Activated CD8-positive, alpha-beta T cell treated with anti-CD3 and anti-CD28 coated beads, Interleukin-2, amount 10 ng/mL, durations not matched to agents 7 days and 5 days (primary cell): ENCODE results near the gene BTN1A1. TPM values are rescaled to one million over a fixed set of nuclear protein-coding genes. Genes with fewer than 3 reads are reported as not detected.

Experiments used
- ATAC-seq: fragments of 150-1000 bp; cut with Tn5 transposase; one replicate; pipeline ENCODE4 v1.10.0; 2021; ENCODE audit warnings: moderate library complexity
- CTCF ChIA-PET: fragments of 350-600 bp; sonication (Branson Sonifier 250); formaldehyde crosslinking; loops from one replicate; lab custom pipeline; 2021; ENCODE audit warnings: antibody characterized with exemption; lab: Charles Lee
- POLR2A ChIA-PET: fragments of 350-600 bp; sonication (Branson Sonifier 250); formaldehyde crosslinking; loops from one replicate; lab custom pipeline; 2021; ENCODE audit warnings: antibody characterized with exemption; lab: Charles Lee
- DNase-seq: peaks from one replicate; pipeline ENCODE4 v3.0.0-alpha.2; 2020
- H3K27ac Mint-ChIP-seq: one replicate; pipeline ENCODE4 v1.8.0; 2021; ENCODE audit warnings: mild to moderate bottlenecking, mixed read lengths
- H3K27me3 Mint-ChIP-seq: one replicate; pipeline ENCODE4 v1.8.0; 2021; ENCODE audit warnings: low read depth, mixed read lengths
- H3K36me3 Mint-ChIP-seq: one replicate; pipeline ENCODE4 v1.8.0; 2021; ENCODE audit warnings: low read depth, mixed read lengths
- H3K4me1 Mint-ChIP-seq: one replicate; pipeline ENCODE4 v1.8.0; 2021; ENCODE audit warnings: low read depth, mixed read lengths
- H3K4me3 Mint-ChIP-seq: one replicate; pipeline ENCODE4 v1.8.0; 2021; ENCODE audit warnings: mild to moderate bottlenecking, mixed read lengths
- H3K9me3 Mint-ChIP-seq: one replicate; pipeline ENCODE4 v1.8.0; 2022; ENCODE audit warnings: mixed read lengths; ENCODE audit not compliant: insufficient read depth
- total RNA-seq, 2 experiments: library from RNA; stranded (reverse); gene quantifications; one replicate each; pipeline ENCODE4 v1.2.3, GENCODE V29; 2021

BTN1A1 gene
- total RNA-seq, 2 experiments from 2014 or later: not detected

DNA sequence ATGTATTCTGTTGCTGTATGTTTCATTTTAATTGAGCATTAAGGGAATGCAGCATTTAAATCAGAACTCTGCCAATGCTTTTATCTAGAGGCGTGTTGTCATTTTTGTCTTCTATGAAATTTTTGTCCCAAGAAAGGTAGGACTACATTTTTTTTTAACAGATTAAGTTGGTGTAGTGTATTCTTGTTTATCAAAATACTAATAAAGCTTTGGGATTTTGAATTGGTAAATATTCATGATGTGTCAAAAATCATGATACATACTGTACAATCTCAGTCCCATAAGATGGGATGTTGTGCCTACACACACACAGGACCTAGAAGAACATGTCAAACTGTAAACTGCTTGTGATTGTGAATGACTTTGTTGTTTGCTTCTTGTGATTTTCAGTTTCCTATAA lies 26.8 kb downstream of the BTN1A1 start:
- Mint-ChIP-seq H3K36me3 (no peaks in the 10 kb centered on the region), H3K9me3 (no peaks in the 10 kb centered on the region), H3K4me3 (no peak overlapping the region), H3K27ac (no peak overlapping the region), H3K27me3 (peaks cover 2% of the 10 kb centered on the region), H3K4me1 (peaks cover 23% of the 10 kb centered on the region)
- ChIA-PET CTCF (no interaction called here), POLR2A (interaction anchor here (1.5 to 2.0 kb wide), 2 partner anchors 9 to 11 kb away, joined by 3 to 5 read pairs; no protein-coding TSS in a partner anchor)
- DNase-seq (no peak), ATAC-seq (no peak)

DNA sequence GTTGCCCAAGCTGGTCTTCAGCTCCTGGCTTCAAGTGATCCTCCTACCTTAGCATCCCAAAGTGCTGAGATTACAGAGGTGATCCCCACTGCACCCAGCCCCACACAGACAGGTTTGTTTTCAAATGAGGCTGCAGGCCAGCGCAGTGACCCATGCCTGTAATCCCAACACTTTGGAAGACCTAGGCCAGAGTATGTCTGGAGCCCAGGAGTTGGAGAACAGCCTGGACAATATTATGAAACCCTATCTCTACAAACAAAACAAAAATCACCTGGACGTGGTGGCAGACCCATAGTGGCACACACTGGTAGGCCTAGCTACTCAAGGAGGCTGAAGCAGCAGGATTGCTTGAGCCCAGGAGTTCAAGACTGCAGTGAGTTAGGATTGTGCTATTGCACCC lies 30.1 kb downstream of the BTN1A1 start:
- H3K27me3 Mint-ChIP-seq: peaks cover 2% of the 10 kb centered on the region
- ATAC-seq: no peak
- POLR2A ChIA-PET: no interaction called here
- H3K4me3 Mint-ChIP-seq: no peak overlapping the region
- DNase-seq: no peak
- CTCF ChIA-PET: interaction anchor here (0.6 kb wide), 1 partner anchor 1242 kb away, joined by 3 read pairs; no protein-coding TSS in a partner anchor
- H3K36me3 Mint-ChIP-seq: peaks cover 3% of the 10 kb centered on the region
- no peaks in the 10 kb centered on the region for H3K9me3 Mint-ChIP-seq
- H3K4me1 Mint-ChIP-seq: peaks cover 28% of the 10 kb centered on the region
- no peak overlapping the region for H3K27ac Mint-ChIP-seq

DNA sequence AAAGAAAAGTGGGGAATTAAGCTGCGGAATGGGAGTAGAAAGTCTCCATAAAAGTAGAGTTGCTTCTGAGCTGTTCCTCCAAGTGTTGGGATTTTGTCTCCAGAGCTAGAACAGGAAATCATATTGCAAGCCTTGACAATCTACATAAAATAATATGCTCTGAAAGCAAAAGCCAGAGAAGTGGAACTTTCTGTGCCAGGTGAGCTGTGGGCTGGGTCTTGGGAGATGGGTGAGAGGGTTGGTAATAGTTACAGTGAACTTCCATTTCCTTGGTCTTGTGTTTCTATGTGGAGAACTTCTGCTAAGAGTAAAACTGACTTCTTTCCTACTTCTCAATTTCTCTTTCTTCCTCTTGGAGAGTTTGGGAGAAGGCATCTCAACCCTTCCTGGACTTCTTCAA lies 31.8 kb downstream of the BTN1A1 start:
- CTCF ChIA-PET: interaction anchor here (0.9 to 2.0 kb wide), 3 partner anchors 12 to 63 kb away, joined by 3 to 9 read pairs (median 4); no protein-coding TSS in a partner anchor
- no peaks in the 10 kb centered on the region for H3K9me3 Mint-ChIP-seq
- H3K27ac Mint-ChIP-seq: peak overlapping the region; percentile 85
- H3K4me3 Mint-ChIP-seq: peak overlapping the region; percentile 88
- peaks cover 37% of the 10 kb centered on the region for H3K4me1 Mint-ChIP-seq
- no peak for ATAC-seq
- H3K36me3 Mint-ChIP-seq: peaks cover 3% of the 10 kb centered on the region
- H3K27me3 Mint-ChIP-seq: peaks cover 2% of the 10 kb centered on the region
- POLR2A ChIA-PET: interaction anchor here (0.8 to 2.1 kb wide), 3 partner anchors 10 to 229 kb away, joined by 3 to 15 read pairs (median 3); no protein-coding TSS in a partner anchor
- no peak for DNase-seq

DNA sequence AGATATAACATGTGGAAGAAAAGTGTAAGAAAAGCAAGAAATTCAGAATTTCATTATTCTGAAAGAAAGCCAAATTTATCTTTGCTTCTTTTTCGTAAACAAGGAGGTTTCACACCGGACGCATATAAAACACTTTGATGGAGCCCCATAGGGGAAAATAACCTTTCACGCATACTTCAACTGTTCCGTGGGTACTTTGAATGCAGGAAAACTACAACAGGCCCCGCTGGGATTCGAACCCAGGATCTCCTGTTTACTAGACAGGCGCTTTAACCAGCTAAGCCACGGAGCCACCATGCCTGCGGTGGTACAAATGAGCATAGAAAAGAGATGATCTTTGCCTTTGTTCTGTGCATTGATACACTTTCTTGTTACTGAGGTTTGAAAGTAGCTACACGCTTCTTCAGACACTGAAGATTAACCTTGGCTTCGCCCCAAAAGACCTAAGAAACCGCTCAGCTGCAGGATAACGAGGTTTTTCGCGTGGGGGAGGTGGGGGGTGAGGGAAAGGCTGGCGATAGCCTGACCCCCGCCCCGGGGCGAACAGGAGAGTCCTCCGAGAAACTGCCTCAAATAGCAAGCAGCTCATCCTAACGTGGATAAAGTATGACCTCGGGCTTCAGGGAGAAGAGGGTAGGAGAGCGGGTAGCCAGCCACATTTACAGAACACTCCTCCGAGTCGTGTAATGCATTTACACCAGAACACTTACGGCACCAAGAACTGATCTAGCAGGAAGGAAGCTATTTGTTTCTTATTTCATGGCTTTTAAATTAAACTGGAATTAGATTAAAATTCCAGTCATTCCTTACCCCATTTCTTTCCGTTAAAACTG lies 32.8 kb downstream of the BTN1A1 start:
- DNase-seq (peak; percentile 95), ATAC-seq (peak; percentile 38)
- H3K27ac Mint-ChIP-seq: peak overlapping the region; percentile 85
- peak overlapping the region; percentile 88 for H3K4me3 Mint-ChIP-seq
- H3K27me3 Mint-ChIP-seq: peaks cover 2% of the 10 kb centered on the region
- ChIA-PET CTCF (interaction anchor here (0.7 to 2.0 kb wide), 14 partner anchors 9 to 259 kb away, joined by 3 to 20 read pairs (median 4); no protein-coding TSS in a partner anchor), POLR2A (interaction anchor here (0.9 to 2.1 kb wide), 5 partner anchors 11 to 376 kb away, joined by 3 to 15 read pairs (median 4); a partner anchor contains a TSS)
- H3K9me3 Mint-ChIP-seq: no peaks in the 10 kb centered on the region
- peaks cover 3% of the 10 kb centered on the region for H3K36me3 Mint-ChIP-seq
- peaks cover 40% of the 10 kb centered on the region for H3K4me1 Mint-ChIP-seq

DNA sequence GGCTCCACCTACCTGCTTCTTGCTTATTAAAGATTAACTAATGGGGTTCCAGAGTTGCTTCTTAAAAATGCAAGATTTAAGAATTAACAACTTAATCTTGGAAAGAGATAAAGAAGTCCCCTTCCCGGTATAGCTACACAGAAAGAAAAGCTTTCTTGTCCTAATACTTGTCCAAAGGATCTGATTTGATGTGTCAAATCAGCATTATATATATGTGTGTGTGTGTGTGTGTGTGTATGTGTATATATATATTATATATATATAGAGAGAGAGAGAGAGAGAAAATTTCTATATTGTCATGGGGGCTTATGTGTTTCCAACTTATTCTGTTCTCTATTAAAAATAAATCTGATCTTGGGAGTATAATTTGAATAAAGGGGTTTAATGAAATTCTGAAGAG lies 33.4 kb downstream of the BTN1A1 start:
- Mint-ChIP-seq H3K36me3 (peaks cover 3% of the 10 kb centered on the region), H3K4me1 (peaks cover 40% of the 10 kb centered on the region), H3K27ac (no peak overlapping the region), H3K9me3 (no peaks in the 10 kb centered on the region), H3K4me3 (peak overlapping the region; percentile 88), H3K27me3 (peaks cover 2% of the 10 kb centered on the region)
- ATAC-seq: no peak
- CTCF ChIA-PET: interaction anchor here (0.7 to 2.0 kb wide), 14 partner anchors 9 to 260 kb away, joined by 3 to 20 read pairs (median 4); no protein-coding TSS in a partner anchor
- no peak for DNase-seq
- POLR2A ChIA-PET: interaction anchor here (1.1 to 2.1 kb wide), 4 partner anchors 12 to 377 kb away, joined by 3 to 15 read pairs (median 8); a partner anchor contains a TSS

DNA sequence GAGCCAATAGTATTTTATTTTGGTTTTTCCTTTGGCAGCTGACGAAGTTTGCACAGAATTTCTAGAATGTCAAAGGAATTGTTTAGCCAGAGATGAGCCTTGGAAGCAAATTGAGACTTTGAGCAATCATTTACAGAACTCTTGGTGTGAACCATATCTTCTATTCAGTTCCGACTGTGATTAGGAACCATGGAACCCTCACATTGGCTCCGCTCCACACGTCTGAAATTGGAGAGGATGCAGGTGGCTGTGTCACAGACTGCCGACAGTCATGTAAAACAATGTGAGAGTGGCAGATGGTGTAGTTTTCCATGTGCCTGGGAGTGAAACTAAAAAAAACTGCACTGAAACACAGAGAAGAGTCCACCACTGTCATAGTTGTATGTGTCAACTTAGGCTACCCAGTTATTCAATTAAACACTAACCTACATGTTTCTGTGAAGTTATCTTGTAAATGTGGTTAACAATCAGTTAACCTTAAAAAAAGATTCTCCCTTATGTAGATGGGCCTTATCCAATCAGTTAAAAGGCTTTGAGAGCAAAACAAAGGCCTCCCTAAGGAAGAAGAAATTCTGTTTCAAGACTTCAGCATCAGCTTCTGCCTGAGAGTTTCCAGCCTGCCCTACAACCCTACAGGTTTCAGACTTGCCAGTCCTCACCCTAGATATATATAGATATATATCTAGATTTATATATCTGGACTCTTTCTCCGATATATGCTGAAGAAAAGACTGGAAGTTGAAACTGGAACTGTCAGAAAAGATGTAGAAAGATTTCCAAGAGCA lies 34.8 kb downstream of the BTN1A1 start:
- Mint-ChIP-seq H3K27me3 (peaks cover 2% of the 10 kb centered on the region), H3K4me3 (no peak overlapping the region), H3K36me3 (peaks cover 13% of the 10 kb centered on the region), H3K9me3 (no peaks in the 10 kb centered on the region), H3K4me1 (peaks cover 50% of the 10 kb centered on the region), H3K27ac (no peak overlapping the region)
- CTCF ChIA-PET: interaction anchor here (1.3 to 1.4 kb wide), 2 partner anchors 13 to 35 kb away, joined by 4 to 5 read pairs; no protein-coding TSS in a partner anchor
- ATAC-seq (no peak), DNase-seq (no peak)
- POLR2A ChIA-PET: interaction anchor here (1.3 kb wide), 1 partner anchor 8 kb away, joined by 3 read pairs; no protein-coding TSS in a partner anchor

DNA sequence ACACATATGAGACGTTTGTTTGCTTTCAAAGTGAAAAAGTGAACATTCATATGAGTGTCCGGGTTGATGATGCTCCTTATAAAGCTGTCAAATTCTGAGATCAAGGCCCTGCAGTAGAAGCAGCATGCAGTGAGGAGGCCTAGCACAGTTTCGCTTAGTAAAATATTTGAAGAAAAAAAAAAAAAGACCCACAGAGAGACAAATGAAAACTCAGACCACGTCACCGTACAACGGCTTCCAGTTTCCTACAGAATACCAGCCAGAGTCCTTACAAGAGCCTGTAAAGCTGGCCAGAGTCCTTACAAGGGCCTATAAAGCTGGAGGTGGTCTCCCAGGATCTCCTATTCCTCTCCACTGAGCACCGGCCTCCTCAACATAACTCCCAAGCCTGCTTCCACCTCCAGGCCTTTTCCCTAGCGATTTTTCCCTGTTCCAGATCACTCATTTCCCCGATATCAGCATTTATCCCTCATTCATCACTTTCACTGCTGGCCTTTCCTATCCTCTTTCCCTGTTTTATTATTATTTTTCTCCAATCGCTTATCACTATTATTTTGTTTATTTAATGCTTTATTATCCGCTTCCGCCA lies 36.6 kb downstream of the BTN1A1 start:
- ChIA-PET POLR2A (interaction anchor here (0.7 to 3.0 kb wide), 19 partner anchors 10 to 1356 kb away, joined by 3 to 23 read pairs (median 6); a partner anchor contains a TSS), CTCF (interaction anchor here (0.7 to 2.7 kb wide), 5 partner anchors 15 to 197 kb away, joined by 3 to 23 read pairs (median 11); no protein-coding TSS in a partner anchor)
- peaks cover 62% of the 10 kb centered on the region for H3K4me1 Mint-ChIP-seq
- H3K9me3 Mint-ChIP-seq: no peaks in the 10 kb centered on the region
- DNase-seq (peak; percentile 67), ATAC-seq (no peak)
- peaks cover 2% of the 10 kb centered on the region for H3K27me3 Mint-ChIP-seq
- H3K27ac Mint-ChIP-seq: peak overlapping the region; percentile 99
- peak overlapping the region; percentile 87 for H3K4me3 Mint-ChIP-seq
- peaks cover 25% of the 10 kb centered on the region for H3K36me3 Mint-ChIP-seq

DNA sequence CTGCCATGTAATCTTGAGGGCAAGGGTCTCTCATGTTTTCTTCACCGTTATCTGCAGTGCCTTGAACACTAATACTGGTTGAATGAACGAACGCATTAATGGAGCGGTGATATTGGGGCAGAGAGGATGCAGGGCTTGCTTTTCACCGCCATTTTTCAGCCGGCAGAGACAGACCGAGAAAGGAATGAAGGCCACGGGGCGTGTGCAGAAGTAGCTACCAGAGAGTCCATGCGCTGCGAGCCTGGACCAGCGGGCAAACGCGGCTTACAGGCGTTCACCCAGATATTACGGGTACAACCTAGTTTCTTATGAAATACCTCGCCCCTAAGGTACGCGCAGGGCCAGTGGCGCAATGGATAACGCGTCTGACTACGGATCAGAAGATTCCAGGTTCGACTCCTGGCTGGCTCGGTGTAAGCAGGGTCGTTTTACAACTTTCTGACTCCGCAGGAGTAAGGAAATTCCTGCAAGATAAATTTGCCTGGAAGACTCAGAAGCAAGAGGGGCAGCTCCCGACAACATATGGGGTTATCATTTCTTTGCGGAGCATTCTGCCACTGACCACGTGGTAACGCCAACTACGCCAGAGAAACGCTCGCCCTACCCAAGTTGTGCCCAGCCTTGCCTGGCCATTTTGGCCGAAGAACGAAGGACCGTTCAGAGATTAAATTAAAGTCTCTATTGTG lies 37.2 kb downstream of the BTN1A1 start:
- ATAC-seq (peak; percentile 66), DNase-seq (peak; percentile 91)
- Mint-ChIP-seq H3K36me3 (peaks cover 28% of the 10 kb centered on the region), H3K4me3 (peak overlapping the region; percentile 87), H3K27me3 (peaks cover 2% of the 10 kb centered on the region), H3K9me3 (no peaks in the 10 kb centered on the region), H3K27ac (peak overlapping the region; percentile 99), H3K4me1 (peaks cover 60% of the 10 kb centered on the region)
- POLR2A ChIA-PET: interaction anchor here (0.6 to 3.0 kb wide), 30 partner anchors 9 to 1356 kb away, joined by 3 to 23 read pairs (median 5); a partner anchor contains a TSS
- CTCF ChIA-PET: interaction anchor here (0.6 to 2.7 kb wide), 11 partner anchors 15 to 203 kb away, joined by 3 to 23 read pairs (median 4); no protein-coding TSS in a partner anchor

DNA sequence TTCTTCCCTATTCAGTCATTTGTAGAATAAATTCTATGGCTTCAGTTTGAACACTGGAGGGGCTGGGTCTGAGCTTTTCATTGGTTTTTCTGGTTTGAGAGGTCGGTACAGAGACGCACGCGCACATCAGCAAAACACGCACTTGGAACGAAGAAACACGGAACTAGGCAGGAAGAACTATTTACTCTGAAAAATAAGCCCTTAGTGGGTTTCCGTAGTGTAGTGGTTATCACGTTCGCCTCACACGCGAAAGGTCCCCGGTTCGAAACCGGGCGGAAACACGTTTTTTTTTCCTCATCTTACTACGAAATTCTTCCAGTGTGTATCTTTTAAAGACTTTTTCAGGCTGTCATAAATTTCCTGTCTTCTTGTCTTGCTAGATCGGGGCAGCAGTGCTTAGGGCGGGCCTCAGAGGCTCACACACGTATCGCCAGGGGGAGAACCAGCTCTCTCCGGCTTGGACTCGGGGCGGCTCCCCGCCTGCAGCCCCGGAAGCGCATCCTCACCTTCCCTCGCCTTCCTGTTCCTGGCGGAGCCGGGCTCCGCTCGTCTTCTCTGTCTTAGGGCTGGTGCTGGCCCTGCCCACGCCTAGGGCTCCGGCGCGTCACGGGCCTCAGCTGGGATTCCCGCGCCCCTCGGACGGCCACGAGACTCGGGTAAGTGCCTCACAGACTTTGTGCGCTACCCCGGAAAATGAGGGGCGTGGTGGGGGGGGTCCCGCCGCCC lies 37.9 kb downstream of the BTN1A1 start, which contains the start of gene HMGN4:
Gene HMGN4 (plus strand): TSS at position 521 of the 726 bp plus-strand sequence. CDS start 6,841 bp downstream, outside the sequence.
- peaks cover 31% of the 10 kb centered on the region for H3K36me3 Mint-ChIP-seq
- ChIA-PET POLR2A (interaction anchor here (0.6 to 3.0 kb wide), 30 partner anchors 9 to 1328 kb away, joined by 3 to 23 read pairs (median 5); a partner anchor contains a TSS), CTCF (interaction anchor here (0.6 to 2.7 kb wide), 11 partner anchors 14 to 203 kb away, joined by 3 to 23 read pairs (median 4); no protein-coding TSS in a partner anchor)
- H3K4me1 Mint-ChIP-seq: peaks cover 58% of the 10 kb centered on the region
- H3K27me3 Mint-ChIP-seq: peaks cover 2% of the 10 kb centered on the region
- peak within 1 kb of the TSS; percentile 87 for H3K4me3 Mint-ChIP-seq
- peak within 1 kb of the TSS; percentile 99 for H3K27ac Mint-ChIP-seq
- ATAC-seq: peak; percentile 71
- DNase-seq: peak; percentile 88
- H3K9me3 Mint-ChIP-seq: no peaks in the 10 kb centered on the region
